ENCODE data around the gene GNG7. TPM values are rescaled to one million over a fixed set of nuclear protein-coding genes. Genes with fewer than 3 reads are reported as not detected.

GNG7 gene
- total and polyA plus RNA-seq, 10 of the 15 experiments (the other 5 are each of a cell fraction or from before 2014, with no cell fraction given) = 1.9 to 13.6 (median 6.5) TPM

GRCh38 chr19:2739602-2740313, 37.3 kb upstream of the GNG7 start, which contains the start of gene SLC39A3 (continued):
- TF ChIP-seq BCL3 (IDR thresholded peaks at IDR 0.05; ENCODE audit: borderline replicate concordance, insufficient read depth, low read depth, low read length, poor library complexity, severe bottlenecking) = no peak
- TF ChIP-seq SMARCA5 (IDR thresholded peaks at IDR 0.05) = peak; percentile 67; the same call in 1 of the 2 replicates
- TF ChIP-seq ETV6 (conservative IDR thresholded peaks at IDR 0.05 in 1 of 2, IDR thresholded peaks at IDR 0.05 in 1 of 2; ENCODE audit: borderline replicate concordance in 1 of 2, low read depth in 1 of 2) = 0 out of 4 replicates have a peak, but pooled peaks of 1 of the 2 experiments have one; percentile 7
- peak; percentile 66; the same call in 1 of the 2 replicates for TF ChIP-seq TARDBP (IDR thresholded peaks at IDR 0.05; ENCODE audit: borderline replicate concordance)
- peak; percentile 81; the same call in 1 of the 2 replicates for TF ChIP-seq RB1 (IDR thresholded peaks at IDR 0.05; ENCODE audit: borderline replicate concordance)
- TF ChIP-seq CBX5 (IDR thresholded peaks at IDR 0.05; ENCODE audit: low read depth) = peak; percentile 91
- peak; percentile 43; the same call in 1 of the 2 replicates for TF ChIP-seq SREBF1 (IDR thresholded peaks at IDR 0.05; ENCODE audit: low read length)
- TF ChIP-seq CTCF (IDR thresholded peaks at IDR 0.05 in 2 of 3, conservative IDR thresholded peaks at IDR 0.05 in 1 of 3; ENCODE audit: control insufficient read depth in 2 of 3, extremely low read depth in 1 of 3, insufficient read depth in 1 of 3, low read depth in 3 of 3, low read length in 3 of 3) = no peak
- no peak for TF ChIP-seq MYB (IDR thresholded peaks at IDR 0.05; ENCODE audit: borderline replicate concordance, low read depth, low read length)

Data from GM12878 (cell line).